Loucy (cell line): Measurements from ENCODE around the gene RREB1.

Experiments
- H2AFZ ChIP-seq: fragments of 200-600 bp; sonication (generic); 2 replicates; pipeline ENCODE4 v1.6.0; 2016; ENCODE audit warnings: antibody characterized with exemption, mild to moderate bottlenecking, low read length, moderate library complexity
- H3F3A ChIP-seq: fragments of 200-600 bp; 2 replicates; pipeline ENCODE4 v1.6.0; 2016; ENCODE audit warnings: antibody characterized with exemption, low read depth, mild to moderate bottlenecking
- H3K27me3 ChIP-seq: fragments of 200-600 bp; sonication (generic); 2 replicates; pipeline ENCODE4 v1.6.1; 2014; ENCODE audit warnings: low read length, mild to moderate bottlenecking; ENCODE audit not compliant: insufficient read depth, poor library complexity, severe bottlenecking
- H3K36me3 ChIP-seq: fragments of 200-600 bp; sonication (generic); 2 replicates; pipeline ENCODE4 v1.6.1; 2016; ENCODE audit warnings: low read length; ENCODE audit not compliant: insufficient read depth
- H3K4me1 ChIP-seq: fragments of 200-600 bp; sonication (generic); 2 replicates; pipeline ENCODE4 v1.5.1; 2014; ENCODE audit warnings: low read length, mild to moderate bottlenecking; ENCODE audit not compliant: insufficient read depth, poor library complexity, severe bottlenecking
- H3K4me2 ChIP-seq: fragments of 200-600 bp; sonication (generic); 2 replicates; pipeline ENCODE4 v1.6.0; 2014; ENCODE audit warnings: antibody characterized with exemption, low read length, low read depth, mild to moderate bottlenecking; ENCODE audit not compliant: poor library complexity, severe bottlenecking
- H3K4me3 ChIP-seq: fragments of 200-600 bp; sonication (generic); 2 replicates; pipeline ENCODE4 v1.5.1; 2014; ENCODE audit warnings: low read length, mild to moderate bottlenecking, mixed read lengths; ENCODE audit not compliant: poor library complexity, severe bottlenecking
- H3K79me2 ChIP-seq: fragments of 200-600 bp; sonication (generic); 2 replicates; pipeline ENCODE4 v1.6.1; 2014; ENCODE audit warnings: low read length; ENCODE audit not compliant: insufficient read depth
- H3K9ac ChIP-seq: fragments of 200-600 bp; sonication (generic); 2 replicates; pipeline ENCODE4 v1.6.0; 2014; ENCODE audit warnings: mild to moderate bottlenecking, low read depth, low read length, moderate library complexity; ENCODE audit not compliant: poor library complexity, severe bottlenecking
- H3K9me2 ChIP-seq: fragments of 200-600 bp; sonication (generic); replicated peaks from 2 replicates; pipeline ENCODE4 v1.6.1; 2016; ENCODE audit warnings: low read depth, low read length, mixed read lengths
- H3K9me3 ChIP-seq: fragments of 200-600 bp; sonication (generic); 2 replicates; pipeline ENCODE4 v1.6.1; 2014; ENCODE audit warnings: mild to moderate bottlenecking, antibody characterized with exemption, low read length, low read depth; ENCODE audit not compliant: insufficient read depth
- H4K20me1 ChIP-seq: fragments of 200-600 bp; sonication (generic); 2 replicates; pipeline ENCODE4 v1.6.0; 2014; ENCODE audit warnings: antibody characterized with exemption, low read length, mild to moderate bottlenecking; ENCODE audit not compliant: insufficient read depth, poor library complexity, severe bottlenecking
- CTCF ChIP-seq: fragments of 200-600 bp; sonication (generic); conservative IDR thresholded peaks from 2 replicates; pipeline ENCODE4 v1.5.1; 2014; ENCODE audit warnings: mild to moderate bottlenecking, antibody characterized with exemption, low read length
- EZH2phosphoT487 ChIP-seq: fragments of 200-600 bp; IDR thresholded peaks from 2 replicates; pipeline ENCODE4 v1.6.1; 2018; ENCODE audit warnings: antibody characterized with exemption, mild to moderate bottlenecking, moderate library complexity, borderline replicate concordance

RREB1 gene

GRCh38 chr6:7190791-7191190, 83.0 kb downstream of the RREB1 start:
- no peaks in the 10 kb centered on the region for H3K9me3 ChIP-seq
- H2AFZ ChIP-seq = no peak overlapping the region
- H3K4me3 ChIP-seq = no peak overlapping the region
- H3K79me2 ChIP-seq = peaks cover 39% of the 10 kb centered on the region; the same call in 1 of the 2 replicates
- peaks cover 19% of the 10 kb centered on the region for H3K4me1 ChIP-seq
- no peaks in the 10 kb centered on the region for H3K9me2 ChIP-seq
- peaks cover 10% of the 10 kb centered on the region for H4K20me1 ChIP-seq
- no peak for TF ChIP-seq EZH2phosphoT487
- TF ChIP-seq CTCF = no peak
- H3K9ac ChIP-seq = no peak overlapping the region
- H3K27me3 ChIP-seq = no peaks in the 10 kb centered on the region
- peaks cover 76% of the 10 kb centered on the region; the same call in 1 of the 2 replicates for H3K36me3 ChIP-seq
- H3F3A ChIP-seq = no peaks in the 10 kb centered on the region
- no peak overlapping the region for H3K4me2 ChIP-seq

- H3F3A ChIP-seq = no peaks in the 10 kb centered on the region
- no peak overlapping the region for H3K9ac ChIP-seq
- no peak overlapping the region for H3K4me3 ChIP-seq
- H2AFZ ChIP-seq = no peak overlapping the region
- no peak overlapping the region for H3K4me2 ChIP-seq
- H3K36me3 ChIP-seq = peaks cover 71% of the 10 kb centered on the region; the same call in 1 of the 2 replicates
- peaks cover 7% of the 10 kb centered on the region for H4K20me1 ChIP-seq
- H3K9me2 ChIP-seq = no peaks in the 10 kb centered on the region
- no peaks in the 10 kb centered on the region for H3K9me3 ChIP-seq
- H3K4me1 ChIP-seq = peaks cover 30% of the 10 kb centered on the region
- H3K27me3 ChIP-seq = no peaks in the 10 kb centered on the region
- TF ChIP-seq CTCF = no peak
- no peak for TF ChIP-seq EZH2phosphoT487
- H3K79me2 ChIP-seq = peaks cover 31% of the 10 kb centered on the region; the same call in 1 of the 2 replicates
Observed at GRCh38 chr6:7193122-7193521, 85.4 kb downstream of the RREB1 start.

- Histone ChIP-seq H3K9me2 (no peaks in the 10 kb centered on the region), H3K4me3 (no peak overlapping the region), H3K4me2 (peak overlapping the region; percentile 59), H2AFZ (no peak overlapping the region), H3K27me3 (no peaks in the 10 kb centered on the region), H3K36me3 (peaks cover 62% of the 10 kb centered on the region; the same call in 1 of the 2 replicates), H4K20me1 (peaks cover 7% of the 10 kb centered on the region), H3K9me3 (no peaks in the 10 kb centered on the region), H3K79me2 (peaks cover 36% of the 10 kb centered on the region; the same call in 1 of the 2 replicates), H3K4me1 (peaks cover 30% of the 10 kb centered on the region), H3K9ac (no peak overlapping the region), H3F3A (no peaks in the 10 kb centered on the region)
- no peak for TF ChIP-seq EZH2phosphoT487
- no peak for TF ChIP-seq CTCF
Observed at GRCh38 chr6:7194657-7195056, 86.9 kb downstream of the RREB1 start.
